ENCODE measurements around the gene FAM177A1. TPM values are rescaled to one million over a fixed set of nuclear protein-coding genes. Genes with fewer than 3 reads are reported as not detected.

The FAM177A1 gene
- total and polyA plus RNA-seq, 9 of the 15 experiments (the other 6 are each of a cell fraction or from before 2014, with no cell fraction given): 7.7 to 36.2 (median 29.9) TPM

- TF ChIP-seq, protein P1, sequence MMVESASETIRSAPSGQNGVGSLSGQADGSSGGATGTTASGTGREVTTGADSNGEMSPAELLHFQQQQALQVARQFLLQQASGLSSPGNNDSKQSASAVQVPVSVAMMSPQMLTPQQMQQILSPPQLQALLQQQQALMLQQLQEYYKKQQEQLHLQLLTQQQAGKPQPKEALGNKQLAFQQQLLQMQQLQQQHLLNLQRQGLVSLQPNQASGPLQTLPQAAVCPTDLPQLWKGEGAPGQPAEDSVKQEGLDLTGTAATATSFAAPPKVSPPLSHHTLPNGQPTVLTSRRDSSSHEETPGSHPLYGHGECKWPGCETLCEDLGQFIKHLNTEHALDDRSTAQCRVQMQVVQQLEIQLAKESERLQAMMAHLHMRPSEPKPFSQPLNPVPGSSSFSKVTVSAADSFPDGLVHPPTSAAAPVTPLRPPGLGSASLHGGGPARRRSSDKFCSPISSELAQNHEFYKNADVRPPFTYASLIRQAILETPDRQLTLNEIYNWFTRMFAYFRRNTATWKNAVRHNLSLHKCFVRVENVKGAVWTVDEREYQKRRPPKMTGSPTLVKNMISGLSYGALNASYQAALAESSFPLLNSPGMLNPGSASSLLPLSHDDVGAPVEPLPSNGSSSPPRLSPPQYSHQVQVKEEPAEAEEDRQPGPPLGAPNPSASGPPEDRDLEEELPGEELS (CRISPR knock-in tag; IDR thresholded peaks at IDR 0.05; ENCODE audit: borderline replicate concordance): peak; percentile 39
- no peak for TF ChIP-seq HIVEP1 (CRISPR knock-in tag; IDR thresholded peaks at IDR 0.05)
- TF ChIP-seq, protein P2, sequence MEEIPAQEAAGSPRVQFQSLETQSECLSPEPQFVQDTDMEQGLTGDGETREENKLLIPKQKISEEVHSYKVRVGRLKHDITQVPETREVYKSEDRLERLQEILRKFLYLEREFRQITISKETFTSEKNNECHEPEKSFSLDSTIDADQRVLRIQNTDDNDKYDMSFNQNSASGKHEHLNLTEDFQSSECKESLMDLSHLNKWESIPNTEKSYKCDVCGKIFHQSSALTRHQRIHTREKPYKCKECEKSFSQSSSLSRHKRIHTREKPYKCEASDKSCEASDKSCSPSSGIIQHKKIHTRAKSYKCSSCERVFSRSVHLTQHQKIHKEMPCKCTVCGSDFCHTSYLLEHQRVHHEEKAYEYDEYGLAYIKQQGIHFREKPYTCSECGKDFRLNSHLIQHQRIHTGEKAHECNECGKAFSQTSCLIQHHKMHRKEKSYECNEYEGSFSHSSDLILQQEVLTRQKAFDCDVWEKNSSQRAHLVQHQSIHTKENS (CRISPR knock-in tag; IDR thresholded peaks at IDR 0.05): no peak
- no peak for TF ChIP-seq ZNF239 (CRISPR knock-in tag; IDR thresholded peaks at IDR 0.05)
- TF ChIP-seq, protein P3, sequence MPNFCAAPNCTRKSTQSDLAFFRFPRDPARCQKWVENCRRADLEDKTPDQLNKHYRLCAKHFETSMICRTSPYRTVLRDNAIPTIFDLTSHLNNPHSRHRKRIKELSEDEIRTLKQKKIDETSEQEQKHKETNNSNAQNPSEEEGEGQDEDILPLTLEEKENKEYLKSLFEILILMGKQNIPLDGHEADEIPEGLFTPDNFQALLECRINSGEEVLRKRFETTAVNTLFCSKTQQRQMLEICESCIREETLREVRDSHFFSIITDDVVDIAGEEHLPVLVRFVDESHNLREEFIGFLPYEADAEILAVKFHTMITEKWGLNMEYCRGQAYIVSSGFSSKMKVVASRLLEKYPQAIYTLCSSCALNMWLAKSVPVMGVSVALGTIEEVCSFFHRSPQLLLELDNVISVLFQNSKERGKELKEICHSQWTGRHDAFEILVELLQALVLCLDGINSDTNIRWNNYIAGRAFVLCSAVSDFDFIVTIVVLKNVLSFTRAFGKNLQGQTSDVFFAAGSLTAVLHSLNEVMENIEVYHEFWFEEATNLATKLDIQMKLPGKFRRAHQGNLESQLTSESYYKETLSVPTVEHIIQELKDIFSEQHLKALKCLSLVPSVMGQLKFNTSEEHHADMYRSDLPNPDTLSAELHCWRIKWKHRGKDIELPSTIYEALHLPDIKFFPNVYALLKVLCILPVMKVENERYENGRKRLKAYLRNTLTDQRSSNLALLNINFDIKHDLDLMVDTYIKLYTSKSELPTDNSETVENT (CRISPR knock-in tag; IDR thresholded peaks at IDR 0.05): no peak; the same call in 1 of the 2 replicates
- peak; percentile 72 to 97 (median 94) for TF ChIP-seq YY1 (IDR thresholded peaks at IDR 0.05; ENCODE audit: borderline replicate concordance in 1 of 3, control insufficient read depth in 1 of 3, extremely low read depth in 1 of 3, insufficient read depth in 3 of 3, insufficient read length in 1 of 3, insufficient replicate concordance in 2 of 3, low read depth in 1 of 3, low read length in 2 of 3)
- TF ChIP-seq MEF2A (IDR thresholded peaks at IDR 0.05; ENCODE audit: control insufficient read depth, low read depth, low read length): no peak
- peak; percentile 52; the same call in 1 of the 2 replicates for TF ChIP-seq ZNF224 (CRISPR knock-in tag; IDR thresholded peaks at IDR 0.05)
- TF ChIP-seq MLLT1 (IDR thresholded peaks at IDR 0.05): no peak
- no peak for TF ChIP-seq MAFK (IDR thresholded peaks at IDR 0.05; ENCODE audit: low read length)
- no peak for TF ChIP-seq MAFF (IDR thresholded peaks at IDR 0.05; ENCODE audit: low read length)
- TF ChIP-seq SMAD4 (CRISPR knock-in tag; conservative IDR thresholded peaks at IDR 0.05): peak; percentile 69; the same call in 1 of the 2 replicates
- TF ChIP-seq CHAMP1 (IDR thresholded peaks at IDR 0.05): no peak
- 0 out of 2 replicates have a peak, but pooled peaks have one; percentile 23 for TF ChIP-seq DPF2 (IDR thresholded peaks at IDR 0.05)
- TF ChIP-seq PTRF (tag; IDR thresholded peaks at IDR 0.05): no peak
- TF ChIP-seq ZNF778 (CRISPR knock-in tag; IDR thresholded peaks at IDR 0.05): no peak
- no peak for TF ChIP-seq ZNF140 (CRISPR knock-in tag; IDR thresholded peaks at IDR 0.05)
Measured at GRCh38 chr14:35121887-35122695, 76.0 kb downstream of the FAM177A1 start, which contains the start of the genes PPP2R3C and PRORP (continued).

All from K562 (cell line).